PC-9 (cell line): ENCODE results near the gene ACE2.

Source experiments
- CTCF ChIP-seq: fragments of 200-600 bp; sonication (generic); conservative IDR thresholded peaks from 2 replicates; pipeline ENCODE4 v1.6.1; 2017; ENCODE audit warnings: mixed run types, antibody characterized with exemption, mild to moderate bottlenecking, moderate library complexity
- EZH2 ChIP-seq: fragments of 200-600 bp; sonication (generic); IDR thresholded peaks from 2 replicates; pipeline ENCODE4 v1.8.0; 2017; ENCODE audit warnings: antibody characterized with exemption, low read depth

DNA sequence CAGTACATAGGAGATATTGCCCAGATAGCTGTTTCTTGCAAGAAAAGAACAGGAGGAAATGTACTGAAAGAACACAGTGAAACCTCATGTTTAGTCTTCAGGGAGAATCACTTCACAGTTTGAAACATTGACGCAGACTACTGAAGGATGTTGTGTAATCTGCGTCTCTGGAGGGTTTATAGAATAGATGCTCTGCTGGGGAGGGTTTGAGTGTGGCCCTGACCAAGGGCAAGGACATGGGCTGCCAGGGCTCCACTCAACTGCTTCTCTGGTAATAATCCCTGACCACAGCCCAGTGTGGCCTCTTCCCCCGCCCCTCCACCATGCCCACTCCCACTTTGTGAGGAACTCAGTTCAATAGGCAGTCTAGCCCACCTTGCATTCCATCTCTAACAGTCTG lies 15.8 kb upstream of the ACE2 start:
- TF ChIP-seq CTCF (no peak), EZH2 (no peak)
